ENCODE measurements around the gene BAD.

The BAD gene

DNA sequence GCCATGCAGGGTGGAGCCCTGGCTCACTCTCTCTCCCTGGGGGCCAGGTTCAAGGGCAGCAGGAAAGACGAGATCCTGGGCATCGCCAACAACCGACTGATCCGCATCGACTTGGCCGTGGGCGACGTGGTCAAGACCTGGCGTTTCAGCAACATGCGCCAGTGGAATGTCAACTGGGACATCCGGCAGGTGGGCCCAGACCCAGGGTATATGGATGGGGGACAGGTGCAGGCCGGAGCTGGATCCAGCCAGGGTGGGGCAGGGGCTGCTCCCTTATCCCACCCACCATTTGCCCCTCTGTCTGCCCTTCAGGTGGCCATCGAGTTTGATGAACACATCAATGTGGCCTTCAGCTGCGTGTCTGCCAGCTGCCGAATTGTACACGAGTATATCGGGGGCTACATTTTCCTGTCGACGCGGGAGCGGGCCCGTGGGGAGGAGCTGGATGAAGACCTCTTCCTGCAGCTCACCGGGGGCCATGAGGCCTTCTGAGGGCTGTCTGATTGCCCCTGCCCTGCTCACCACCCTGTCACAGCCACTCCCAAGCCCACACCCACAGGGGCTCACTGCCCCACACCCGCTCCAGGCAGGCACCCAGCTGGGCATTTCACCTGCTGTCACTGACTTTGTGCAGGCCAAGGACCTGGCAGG, 61.3 kb downstream of the BAD start:
- H2BK120ac ChIP-seq (ENCODE audit: insufficient read depth, low read length, poor library complexity), result no peak overlapping the region
- no peak overlapping the region for H4K91ac ChIP-seq (ENCODE audit: low read depth, low read length)
- H3K4me1 ChIP-seq (ENCODE audit: control insufficient read depth in 1 of 2, insufficient read depth in 2 of 2, low read length in 2 of 2), result peaks cover 15 to 20% of the 10 kb centered on the region in 2 experiments
- no peak overlapping the region for H3K4ac ChIP-seq (ENCODE audit: low read depth, low read length)
- no peak overlapping the region for H2AK5ac ChIP-seq (ENCODE audit: low read length)
- no peak overlapping the region for H3K18ac ChIP-seq (ENCODE audit: low read length)
- WGBS (ENCODE audit: extremely low coverage, insufficient coverage, insufficient read length), result no CpG with 5 or more reads among the region's 24 CpGs
- no peaks in the 10 kb centered on the region for H3K27me3 ChIP-seq (ENCODE audit: insufficient read depth, low read length)
- H2AFZ ChIP-seq (ENCODE audit: insufficient read depth, low read length, poor library complexity), result no peak overlapping the region
- peaks cover 15% of the 10 kb centered on the region for H3K79me1 ChIP-seq (ENCODE audit: low read length)
- peaks cover 33 to 36% of the 10 kb centered on the region in 2 experiments for H3K36me3 ChIP-seq (ENCODE audit: control insufficient read depth in 1 of 2, insufficient read depth in 2 of 2, low read length in 2 of 2)
- H3K4me2 ChIP-seq (ENCODE audit: low read length), result no peak overlapping the region
- no peak overlapping the region for H2BK12ac ChIP-seq (ENCODE audit: low read length)
- no peak overlapping the region for H4K8ac ChIP-seq (ENCODE audit: low read depth, low read length)
- H3K79me2 ChIP-seq (ENCODE audit: control insufficient read depth, insufficient read depth, low read length, poor library complexity), result peaks cover 12% of the 10 kb centered on the region
- H3K14ac ChIP-seq (ENCODE audit: low read length), result no peak overlapping the region
- no peak overlapping the region for H3K23ac ChIP-seq (ENCODE audit: low read length)
- H3K4me3 ChIP-seq (ENCODE audit: low read depth, low read length), result no peak overlapping the region
- H3K9ac ChIP-seq (ENCODE audit: low read length), result no peak overlapping the region
- peaks cover 5% of the 10 kb centered on the region for H3K9me3 ChIP-seq (ENCODE audit: insufficient read depth, low read depth, low read length)
- DNase-seq, result no peak
- H2BK5ac ChIP-seq (ENCODE audit: low read depth, low read length, poor library complexity), result no peak overlapping the region
- H4K12ac ChIP-seq (ENCODE audit: low read depth, low read length), result no peak overlapping the region
- H3K27ac ChIP-seq (ENCODE audit: low read depth, low read length), result no peak overlapping the region

DNA sequence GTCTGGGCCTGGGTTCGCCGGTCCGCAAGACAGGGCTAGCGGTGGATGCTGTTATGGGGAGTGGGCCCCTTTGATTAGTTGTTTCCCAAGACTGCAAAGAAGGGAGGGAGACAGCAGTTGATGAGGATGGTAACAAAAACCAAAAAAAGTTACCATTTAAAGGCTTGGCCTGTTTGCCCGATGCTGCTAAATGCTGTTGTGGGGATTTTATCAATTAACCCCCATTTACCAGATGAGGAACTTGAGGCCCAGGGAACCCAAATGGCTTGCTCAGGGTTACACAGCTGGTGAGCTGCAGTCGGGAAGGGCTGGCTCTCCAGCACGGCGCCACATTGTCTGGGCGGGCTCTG, 61.8 kb downstream of the BAD start:
- Histone ChIP-seq H4K12ac (ENCODE audit: low read depth, low read length) (no peak overlapping the region), H2AFZ (ENCODE audit: insufficient read depth, low read length, poor library complexity) (no peak overlapping the region), H2AK5ac (ENCODE audit: low read length) (no peak overlapping the region), H2BK5ac (ENCODE audit: low read depth, low read length, poor library complexity) (no peak overlapping the region), H3K4me2 (ENCODE audit: low read length) (no peak overlapping the region), H3K23ac (ENCODE audit: low read length) (no peak overlapping the region), H3K18ac (ENCODE audit: low read length) (no peak overlapping the region), H3K4ac (ENCODE audit: low read depth, low read length) (no peak overlapping the region), H3K9ac (ENCODE audit: low read length) (no peak overlapping the region), H3K27ac (ENCODE audit: low read depth, low read length) (no peak overlapping the region), H4K8ac (ENCODE audit: low read depth, low read length) (no peak overlapping the region), H2BK12ac (ENCODE audit: low read length) (no peak overlapping the region), H3K14ac (ENCODE audit: low read length) (no peak overlapping the region), H2BK120ac (ENCODE audit: insufficient read depth, low read length, poor library complexity) (no peak overlapping the region), H3K79me1 (ENCODE audit: low read length) (peaks cover 15% of the 10 kb centered on the region), H3K27me3 (ENCODE audit: insufficient read depth, low read length) (no peaks in the 10 kb centered on the region), H3K36me3 (ENCODE audit: control insufficient read depth in 1 of 2, insufficient read depth in 2 of 2, low read length in 2 of 2) (peaks cover 33 to 36% of the 10 kb centered on the region in 2 experiments), H3K4me3 (ENCODE audit: low read depth, low read length) (no peak overlapping the region), H4K91ac (ENCODE audit: low read depth, low read length) (no peak overlapping the region), H3K79me2 (ENCODE audit: control insufficient read depth, insufficient read depth, low read length, poor library complexity) (peaks cover 12% of the 10 kb centered on the region), H3K4me1 (ENCODE audit: control insufficient read depth in 1 of 2, insufficient read depth in 2 of 2, low read length in 2 of 2) (peaks cover 15 to 20% of the 10 kb centered on the region in 2 experiments), H3K9me3 (ENCODE audit: insufficient read depth, low read depth, low read length) (peaks cover 5% of the 10 kb centered on the region)
- DNase-seq, result no peak
- no CpG with 5 or more reads among the region's 9 CpGs for WGBS (ENCODE audit: extremely low coverage, insufficient coverage, insufficient read length)

- H2BK120ac ChIP-seq (ENCODE audit: insufficient read depth, low read length, poor library complexity), result no peak overlapping the region
- no peak overlapping the region for H3K23ac ChIP-seq (ENCODE audit: low read length)
- peaks cover 7% of the 10 kb centered on the region for H3K79me1 ChIP-seq (ENCODE audit: low read length)
- no peak overlapping the region for H3K18ac ChIP-seq (ENCODE audit: low read length)
- H2BK12ac ChIP-seq (ENCODE audit: low read length), result no peak overlapping the region
- H3K79me2 ChIP-seq (ENCODE audit: control insufficient read depth, insufficient read depth, low read length, poor library complexity), result peaks cover 7% of the 10 kb centered on the region
- H4K12ac ChIP-seq (ENCODE audit: low read depth, low read length), result no peak overlapping the region
- no peak overlapping the region for H3K4ac ChIP-seq (ENCODE audit: low read depth, low read length)
- H3K27ac ChIP-seq (ENCODE audit: low read depth, low read length), result no peak overlapping the region
- H3K4me2 ChIP-seq (ENCODE audit: low read length), result no peak overlapping the region
- no peak overlapping the region for H3K14ac ChIP-seq (ENCODE audit: low read length)
- H2AFZ ChIP-seq (ENCODE audit: insufficient read depth, low read length, poor library complexity), result no peak overlapping the region
- no peaks in the 10 kb centered on the region for H3K27me3 ChIP-seq (ENCODE audit: insufficient read depth, low read length)
- no peak overlapping the region for H3K9ac ChIP-seq (ENCODE audit: low read length)
- DNase-seq, result no peak
- H3K36me3 ChIP-seq (ENCODE audit: control insufficient read depth in 1 of 2, insufficient read depth in 2 of 2, low read length in 2 of 2), result peaks cover 33 to 36% of the 10 kb centered on the region in 2 experiments
- peaks cover 8 to 12% of the 10 kb centered on the region in 2 experiments for H3K4me1 ChIP-seq (ENCODE audit: control insufficient read depth in 1 of 2, insufficient read depth in 2 of 2, low read length in 2 of 2)
- H2AK5ac ChIP-seq (ENCODE audit: low read length), result no peak overlapping the region
- no peak overlapping the region for H4K8ac ChIP-seq (ENCODE audit: low read depth, low read length)
- WGBS (ENCODE audit: extremely low coverage, insufficient coverage, insufficient read length), result no CpG with 5 or more reads among the region's 14 CpGs
- no peak overlapping the region for H4K91ac ChIP-seq (ENCODE audit: low read depth, low read length)
- no peak overlapping the region for H2BK5ac ChIP-seq (ENCODE audit: low read depth, low read length, poor library complexity)
- peaks cover 5% of the 10 kb centered on the region for H3K9me3 ChIP-seq (ENCODE audit: insufficient read depth, low read depth, low read length)
- no peak overlapping the region for H3K4me3 ChIP-seq (ENCODE audit: low read depth, low read length)
Measured at GRCh38 chr11:64220798-64221197, 63.7 kb downstream of the BAD start.

GRCh38 chr11:64220271-64220670, 64.2 kb downstream of the BAD start:
- H2BK120ac ChIP-seq (ENCODE audit: insufficient read depth, low read length, poor library complexity), result no peak overlapping the region
- no peak overlapping the region for H3K18ac ChIP-seq (ENCODE audit: low read length)
- peaks cover 33 to 36% of the 10 kb centered on the region in 2 experiments for H3K36me3 ChIP-seq (ENCODE audit: control insufficient read depth in 1 of 2, insufficient read depth in 2 of 2, low read length in 2 of 2)
- H4K91ac ChIP-seq (ENCODE audit: low read depth, low read length), result no peak overlapping the region
- H3K23ac ChIP-seq (ENCODE audit: low read length), result no peak overlapping the region
- H3K27me3 ChIP-seq (ENCODE audit: insufficient read depth, low read length), result no peaks in the 10 kb centered on the region
- H4K8ac ChIP-seq (ENCODE audit: low read depth, low read length), result no peak overlapping the region
- H4K12ac ChIP-seq (ENCODE audit: low read depth, low read length), result no peak overlapping the region
- H3K79me2 ChIP-seq (ENCODE audit: control insufficient read depth, insufficient read depth, low read length, poor library complexity), result peaks cover 1% of the 10 kb centered on the region
- no peak for DNase-seq
- no CpG with 5 or more reads among the region's 17 CpGs for WGBS (ENCODE audit: extremely low coverage, insufficient coverage, insufficient read length)
- peaks cover 1% of the 10 kb centered on the region for H3K79me1 ChIP-seq (ENCODE audit: low read length)
- H3K4me3 ChIP-seq (ENCODE audit: low read depth, low read length), result no peak overlapping the region
- H3K9me3 ChIP-seq (ENCODE audit: insufficient read depth, low read depth, low read length), result peaks cover 5% of the 10 kb centered on the region
- H3K4me1 ChIP-seq (ENCODE audit: control insufficient read depth in 1 of 2, insufficient read depth in 2 of 2, low read length in 2 of 2), result peaks cover 5 to 7% of the 10 kb centered on the region in 2 experiments
- H3K14ac ChIP-seq (ENCODE audit: low read length), result no peak overlapping the region
- no peak overlapping the region for H2AFZ ChIP-seq (ENCODE audit: insufficient read depth, low read length, poor library complexity)
- no peak overlapping the region for H2AK5ac ChIP-seq (ENCODE audit: low read length)
- H3K27ac ChIP-seq (ENCODE audit: low read depth, low read length), result no peak overlapping the region
- no peak overlapping the region for H3K9ac ChIP-seq (ENCODE audit: low read length)
- no peak overlapping the region for H3K4ac ChIP-seq (ENCODE audit: low read depth, low read length)
- no peak overlapping the region for H2BK5ac ChIP-seq (ENCODE audit: low read depth, low read length, poor library complexity)
- H3K4me2 ChIP-seq (ENCODE audit: low read length), result no peak overlapping the region
- H2BK12ac ChIP-seq (ENCODE audit: low read length), result no peak overlapping the region

Data from trophoblast cell (in vitro differentiated cells and primary cell).